ENCODE measurements around the gene SMCO4. TPM values are rescaled to one million over a fixed set of nuclear protein-coding genes. Genes with fewer than 3 reads are reported as not detected.

Gene SMCO4
- total and polyA plus RNA-seq, 2 experiments from 2014 or later = 42.2 to 49.0 TPM

DNA sequence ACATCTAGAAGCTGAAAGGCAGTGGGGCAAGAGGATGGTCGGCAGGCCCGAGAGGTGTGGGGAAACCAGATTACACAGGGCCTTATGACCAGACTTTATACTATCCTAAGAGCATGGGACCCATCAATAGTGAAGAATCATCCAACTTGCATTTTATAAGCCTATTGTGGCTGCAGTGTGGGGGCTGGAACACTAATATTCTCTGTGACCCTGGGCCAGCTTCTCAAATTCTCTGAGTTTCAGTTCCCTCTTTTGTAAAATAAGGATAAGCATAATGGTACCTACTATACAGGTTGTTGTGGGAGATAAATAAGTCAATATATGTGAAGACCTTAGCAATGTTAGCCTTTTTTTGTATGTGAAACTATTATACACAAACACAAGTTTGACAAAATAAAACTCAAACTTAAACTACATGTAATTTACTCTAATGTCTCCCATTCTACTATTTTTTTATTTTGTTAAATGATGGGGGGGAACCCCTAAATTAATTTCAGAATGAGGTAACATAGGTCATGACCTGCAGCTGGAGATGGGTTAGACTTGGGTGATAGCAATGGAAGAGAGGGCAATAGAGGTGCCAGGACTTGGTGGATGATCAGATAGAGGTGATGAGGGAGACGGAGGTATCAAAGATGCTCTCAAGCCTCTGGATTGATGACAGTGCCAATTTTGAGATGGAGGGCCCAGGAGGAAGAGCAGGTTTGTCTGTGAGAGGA lies 30.1 kb downstream of the SMCO4 start (continued):
- TF ChIP-seq, protein P1, sequence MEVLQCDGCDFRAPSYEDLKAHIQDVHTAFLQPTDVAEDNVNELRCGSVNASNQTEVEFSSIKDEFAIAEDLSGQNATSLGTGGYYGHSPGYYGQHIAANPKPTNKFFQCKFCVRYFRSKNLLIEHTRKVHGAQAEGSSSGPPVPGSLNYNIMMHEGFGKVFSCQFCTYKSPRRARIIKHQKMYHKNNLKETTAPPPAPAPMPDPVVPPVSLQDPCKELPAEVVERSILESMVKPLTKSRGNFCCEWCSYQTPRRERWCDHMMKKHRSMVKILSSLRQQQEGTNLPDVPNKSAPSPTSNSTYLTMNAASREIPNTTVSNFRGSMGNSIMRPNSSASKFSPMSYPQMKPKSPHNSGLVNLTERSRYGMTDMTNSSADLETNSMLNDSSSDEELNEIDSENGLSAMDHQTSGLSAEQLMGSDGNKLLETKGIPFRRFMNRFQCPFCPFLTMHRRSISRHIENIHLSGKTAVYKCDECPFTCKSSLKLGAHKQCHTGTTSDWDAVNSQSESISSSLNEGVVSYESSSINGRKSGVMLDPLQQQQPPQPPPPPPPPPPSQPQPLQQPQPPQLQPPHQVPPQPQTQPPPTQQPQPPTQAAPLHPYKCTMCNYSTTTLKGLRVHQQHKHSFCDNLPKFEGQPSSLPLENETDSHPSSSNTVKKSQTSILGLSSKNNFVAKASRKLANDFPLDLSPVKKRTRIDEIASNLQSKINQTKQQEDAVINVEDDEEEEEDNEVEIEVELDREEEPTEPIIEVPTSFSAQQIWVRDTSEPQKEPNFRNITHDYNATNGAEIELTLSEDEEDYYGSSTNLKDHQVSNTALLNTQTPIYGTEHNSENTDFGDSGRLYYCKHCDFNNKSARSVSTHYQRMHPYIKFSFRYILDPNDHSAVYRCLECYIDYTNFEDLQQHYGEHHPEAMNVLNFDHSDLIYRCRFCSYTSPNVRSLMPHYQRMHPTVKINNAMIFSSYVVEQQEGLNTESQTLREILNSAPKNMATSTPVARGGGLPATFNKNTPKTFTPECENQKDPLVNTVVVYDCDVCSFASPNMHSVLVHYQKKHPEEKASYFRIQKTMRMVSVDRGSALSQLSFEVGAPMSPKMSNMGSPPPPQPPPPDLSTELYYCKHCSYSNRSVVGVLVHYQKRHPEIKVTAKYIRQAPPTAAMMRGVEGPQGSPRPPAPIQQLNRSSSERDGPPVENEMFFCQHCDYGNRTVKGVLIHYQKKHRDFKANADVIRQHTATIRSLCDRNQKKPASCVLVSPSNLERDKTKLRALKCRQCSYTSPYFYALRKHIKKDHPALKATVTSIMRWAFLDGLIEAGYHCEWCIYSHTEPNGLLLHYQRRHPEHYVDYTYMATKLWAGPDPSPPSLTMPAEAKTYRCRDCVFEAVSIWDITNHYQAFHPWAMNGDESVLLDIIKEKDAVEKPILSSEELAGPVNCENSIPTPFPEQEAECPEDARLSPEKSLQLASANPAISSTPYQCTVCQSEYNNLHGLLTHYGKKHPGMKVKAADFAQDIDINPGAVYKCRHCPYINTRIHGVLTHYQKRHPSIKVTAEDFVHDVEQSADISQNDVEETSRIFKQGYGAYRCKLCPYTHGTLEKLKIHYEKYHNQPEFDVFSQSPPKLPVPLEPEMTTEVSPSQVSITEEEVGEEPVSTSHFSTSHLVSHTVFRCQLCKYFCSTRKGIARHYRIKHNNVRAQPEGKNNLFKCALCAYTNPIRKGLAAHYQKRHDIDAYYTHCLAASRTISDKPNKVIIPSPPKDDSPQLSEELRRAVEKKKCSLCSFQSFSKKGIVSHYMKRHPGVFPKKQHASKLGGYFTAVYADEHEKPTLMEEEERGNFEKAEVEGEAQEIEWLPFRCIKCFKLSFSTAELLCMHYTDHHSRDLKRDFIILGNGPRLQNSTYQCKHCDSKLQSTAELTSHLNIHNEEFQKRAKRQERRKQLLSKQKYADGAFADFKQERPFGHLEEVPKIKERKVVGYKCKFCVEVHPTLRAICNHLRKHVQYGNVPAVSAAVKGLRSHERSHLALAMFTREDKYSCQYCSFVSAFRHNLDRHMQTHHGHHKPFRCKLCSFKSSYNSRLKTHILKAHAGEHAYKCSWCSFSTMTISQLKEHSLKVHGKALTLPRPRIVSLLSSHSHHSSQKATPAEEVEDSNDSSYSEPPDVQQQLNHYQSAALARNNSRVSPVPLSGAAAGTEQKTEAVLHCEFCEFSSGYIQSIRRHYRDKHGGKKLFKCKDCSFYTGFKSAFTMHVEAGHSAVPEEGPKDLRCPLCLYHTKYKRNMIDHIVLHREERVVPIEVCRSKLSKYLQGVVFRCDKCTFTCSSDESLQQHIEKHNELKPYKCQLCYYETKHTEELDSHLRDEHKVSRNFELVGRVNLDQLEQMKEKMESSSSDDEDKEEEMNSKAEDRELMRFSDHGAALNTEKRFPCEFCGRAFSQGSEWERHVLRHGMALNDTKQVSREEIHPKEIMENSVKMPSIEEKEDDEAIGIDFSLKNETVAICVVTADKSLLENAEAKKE (CRISPR knock-in tag; IDR thresholded peaks at IDR 0.05) = no peak
- TF ChIP-seq ZNF114 (CRISPR knock-in tag; IDR thresholded peaks at IDR 0.05) (no peak), EZH2phosphoT487 (IDR thresholded peaks at IDR 0.05; ENCODE audit: unreplicated experiment) (no peak), EZH2 (IDR thresholded peaks at IDR 0.05; ENCODE audit: low read depth, unreplicated experiment) (no peak), NANOG (IDR thresholded peaks at IDR 0.05; ENCODE audit: borderline replicate concordance) (no peak), STAT1 (IDR thresholded peaks at IDR 0.05; ENCODE audit: unreplicated experiment) (no peak)
- TF ChIP-seq, protein P2, sequence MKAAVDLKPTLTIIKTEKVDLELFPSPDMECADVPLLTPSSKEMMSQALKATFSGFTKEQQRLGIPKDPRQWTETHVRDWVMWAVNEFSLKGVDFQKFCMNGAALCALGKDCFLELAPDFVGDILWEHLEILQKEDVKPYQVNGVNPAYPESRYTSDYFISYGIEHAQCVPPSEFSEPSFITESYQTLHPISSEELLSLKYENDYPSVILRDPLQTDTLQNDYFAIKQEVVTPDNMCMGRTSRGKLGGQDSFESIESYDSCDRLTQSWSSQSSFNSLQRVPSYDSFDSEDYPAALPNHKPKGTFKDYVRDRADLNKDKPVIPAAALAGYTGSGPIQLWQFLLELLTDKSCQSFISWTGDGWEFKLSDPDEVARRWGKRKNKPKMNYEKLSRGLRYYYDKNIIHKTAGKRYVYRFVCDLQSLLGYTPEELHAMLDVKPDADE (IDR thresholded peaks at IDR 0.05) = no peak

DNA sequence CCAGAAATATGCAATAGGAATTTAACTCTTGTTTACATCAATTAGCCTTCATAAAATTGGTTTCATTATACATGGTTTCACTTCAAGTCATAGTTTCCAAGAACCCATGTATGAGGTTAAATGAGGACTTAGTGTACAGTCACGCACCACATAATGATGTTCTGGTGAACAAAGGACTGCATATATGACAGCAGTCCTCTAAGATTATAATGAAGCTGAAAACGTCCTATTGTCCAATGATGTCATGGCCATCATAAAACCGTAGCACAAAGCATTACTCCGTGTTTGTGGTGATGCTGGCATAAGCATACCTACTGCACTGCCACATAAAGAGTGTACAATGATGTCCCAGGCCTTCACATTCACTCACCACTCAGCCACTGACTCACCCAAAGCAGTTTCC lies 31.1 kb downstream of the SMCO4 start:
- Mint-ChIP-seq H3K4me1 (peaks cover 14% of the 10 kb centered on the region), H3K4me3 (no peak overlapping the region), H3K27ac (no peak overlapping the region)
- TF ChIP-seq CREB1 (CRISPR knock-in tag; IDR thresholded peaks at IDR 0.05; ENCODE audit: low read depth) = no peak
- TF ChIP-seq, protein P1 (CRISPR knock-in tag; IDR thresholded peaks at IDR 0.05) = no peak

More for the DNA sequence above, 31.1 kb downstream of the SMCO4 start:
- H3K9me3 Mint-ChIP-seq = peaks cover 8% of the 10 kb centered on the region; the same call in 2 of the 3 replicates
- H3K79me2 ChIP-seq (replicated peaks; ENCODE audit: insufficient read depth) = peaks cover 37% of the 10 kb centered on the region
- peaks cover 17% of the 10 kb centered on the region for H3K36me3 Mint-ChIP-seq (ENCODE audit: low read depth)
- H3K27ac ChIP-seq (ENCODE audit: low read depth) = no peak overlapping the region
- H4K20me1 ChIP-seq (replicated peaks; ENCODE audit: insufficient read depth) = no peaks in the 10 kb centered on the region; the same call in none of the 2 replicates
- H3K36me3 ChIP-seq (ENCODE audit: insufficient read depth) = no peaks in the 10 kb centered on the region; the same call in 1 of the 2 replicates
- H3K27me3 Mint-ChIP-seq (ENCODE audit: insufficient read depth, low read depth, poor library complexity) = peaks cover 4% of the 10 kb centered on the region
- ATAC-seq = no peak
- H3K9me2 ChIP-seq (ENCODE audit: insufficient read depth) = no peaks in the 10 kb centered on the region
- H2AFZ ChIP-seq = no peak overlapping the region
- no peaks in the 10 kb centered on the region for H3K27me3 ChIP-seq (ENCODE audit: insufficient read depth)
- peaks cover 10% of the 10 kb centered on the region; the same call in 1 of the 2 replicates for H3K4me1 ChIP-seq (ENCODE audit: insufficient read depth)
- H3K4me3 ChIP-seq = no peak overlapping the region
- H3K4me2 ChIP-seq = no peak overlapping the region
- DNase-seq (ENCODE audit: low spot score) = no peak
- H3F3A ChIP-seq (replicated peaks; ENCODE audit: low read depth) = no peaks in the 10 kb centered on the region

All from GM23338 (cell line).